ENCODE results near the gene AFG1L. TPM values are rescaled to one million over a fixed set of nuclear protein-coding genes. Genes with fewer than 3 reads are reported as not detected.

AFG1L gene
- total and polyA plus RNA-seq, 10 donors = 1.8 to 13.0 (median 4.4) TPM

DNA sequence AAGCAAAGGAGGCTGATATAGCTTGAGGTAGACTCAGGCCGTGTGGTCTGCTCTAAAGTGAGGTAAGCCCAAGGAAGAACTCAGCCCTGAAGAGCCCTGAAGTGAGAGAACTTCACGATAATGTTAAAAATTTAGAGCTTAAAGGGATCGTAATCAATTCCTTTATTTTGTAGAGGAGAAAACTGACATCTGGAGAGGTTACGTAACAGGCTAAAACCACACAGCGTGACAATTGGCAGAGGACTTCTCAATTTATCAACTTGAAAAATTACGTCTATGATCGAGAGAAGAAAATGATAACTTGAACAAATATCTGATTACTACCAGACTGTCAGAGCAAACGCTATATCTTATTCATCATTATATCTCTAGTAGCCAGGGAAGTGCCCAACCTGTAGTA, 144.1 kb downstream of the AFG1L start:
- intact Hi-C loops (cut with DNase I; ENCODE audit: low total_unique reads) = no loop called here
- no peaks in the 10 kb centered on the region for H3K27me3 ChIP-seq (replicated peaks in 1 of 7)
- H3K36me3 ChIP-seq = no peaks in the 10 kb centered on the region
- H3K27ac ChIP-seq = no peak overlapping the region
- no peaks in the 10 kb centered on the region for H3K9me3 ChIP-seq
- H3K4me1 ChIP-seq = peaks cover 0 to 3% (median 0%) of the 10 kb centered on the region in 6 donors
- TF ChIP-seq, protein P1, sequence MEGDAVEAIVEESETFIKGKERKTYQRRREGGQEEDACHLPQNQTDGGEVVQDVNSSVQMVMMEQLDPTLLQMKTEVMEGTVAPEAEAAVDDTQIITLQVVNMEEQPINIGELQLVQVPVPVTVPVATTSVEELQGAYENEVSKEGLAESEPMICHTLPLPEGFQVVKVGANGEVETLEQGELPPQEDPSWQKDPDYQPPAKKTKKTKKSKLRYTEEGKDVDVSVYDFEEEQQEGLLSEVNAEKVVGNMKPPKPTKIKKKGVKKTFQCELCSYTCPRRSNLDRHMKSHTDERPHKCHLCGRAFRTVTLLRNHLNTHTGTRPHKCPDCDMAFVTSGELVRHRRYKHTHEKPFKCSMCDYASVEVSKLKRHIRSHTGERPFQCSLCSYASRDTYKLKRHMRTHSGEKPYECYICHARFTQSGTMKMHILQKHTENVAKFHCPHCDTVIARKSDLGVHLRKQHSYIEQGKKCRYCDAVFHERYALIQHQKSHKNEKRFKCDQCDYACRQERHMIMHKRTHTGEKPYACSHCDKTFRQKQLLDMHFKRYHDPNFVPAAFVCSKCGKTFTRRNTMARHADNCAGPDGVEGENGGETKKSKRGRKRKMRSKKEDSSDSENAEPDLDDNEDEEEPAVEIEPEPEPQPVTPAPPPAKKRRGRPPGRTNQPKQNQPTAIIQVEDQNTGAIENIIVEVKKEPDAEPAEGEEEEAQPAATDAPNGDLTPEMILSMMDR (IDR thresholded peaks at IDR 0.05 in 8 of 11, conservative IDR thresholded peaks at IDR 0.05 in 3 of 11) = no peak
- TF ChIP-seq POLR2AphosphoS5 (IDR thresholded peaks at IDR 0.05) (no peak), POLR2A (IDR thresholded peaks at IDR 0.05) (no peak)
- no peak for DNase-seq
- H3K4me3 ChIP-seq = no peak overlapping the region
- WGBS, 5 donors = 57 to 79% (median 70%) methylated on average over 8 of the region's 8 CpGs

DNA sequence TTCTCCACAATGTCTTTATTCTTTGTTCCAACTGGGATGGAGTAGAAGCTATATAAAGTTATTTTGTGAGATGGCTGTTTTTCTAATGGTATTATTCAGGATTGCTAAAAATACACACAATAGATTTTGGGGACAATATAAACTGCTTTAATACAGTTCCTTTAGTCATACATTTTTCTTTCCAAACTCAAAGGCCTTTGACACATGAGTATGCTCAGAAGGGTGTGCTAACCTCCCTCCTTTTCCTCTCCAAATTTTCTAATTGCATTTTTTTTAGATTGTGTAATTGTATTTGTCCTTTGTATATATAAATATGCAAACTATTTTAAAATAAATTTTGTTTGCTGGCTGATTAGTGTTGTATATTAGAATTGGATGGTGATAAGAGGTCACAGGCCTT, 146.3 kb downstream of the AFG1L start:
- no peak for DNase-seq
- Histone ChIP-seq H3K4me1 (peaks cover 0 to 18% (median 0%) of the 10 kb centered on the region in 6 donors), H3K27me3 (replicated peaks in 1 of 7) (no peaks in the 10 kb centered on the region), H3K9me3 (no peaks in the 10 kb centered on the region), H3K4me3 (no peak overlapping the region), H3K36me3 (no peaks in the 10 kb centered on the region), H3K27ac (no peak overlapping the region)
- intact Hi-C loops (cut with DNase I; ENCODE audit: low total_unique reads) = no loop called here
- TF ChIP-seq POLR2AphosphoS5 (IDR thresholded peaks at IDR 0.05) (no peak), POLR2A (IDR thresholded peaks at IDR 0.05) (no peak)
- TF ChIP-seq, protein P1 (IDR thresholded peaks at IDR 0.05 in 8 of 11, conservative IDR thresholded peaks at IDR 0.05 in 3 of 11) = no peak

DNA sequence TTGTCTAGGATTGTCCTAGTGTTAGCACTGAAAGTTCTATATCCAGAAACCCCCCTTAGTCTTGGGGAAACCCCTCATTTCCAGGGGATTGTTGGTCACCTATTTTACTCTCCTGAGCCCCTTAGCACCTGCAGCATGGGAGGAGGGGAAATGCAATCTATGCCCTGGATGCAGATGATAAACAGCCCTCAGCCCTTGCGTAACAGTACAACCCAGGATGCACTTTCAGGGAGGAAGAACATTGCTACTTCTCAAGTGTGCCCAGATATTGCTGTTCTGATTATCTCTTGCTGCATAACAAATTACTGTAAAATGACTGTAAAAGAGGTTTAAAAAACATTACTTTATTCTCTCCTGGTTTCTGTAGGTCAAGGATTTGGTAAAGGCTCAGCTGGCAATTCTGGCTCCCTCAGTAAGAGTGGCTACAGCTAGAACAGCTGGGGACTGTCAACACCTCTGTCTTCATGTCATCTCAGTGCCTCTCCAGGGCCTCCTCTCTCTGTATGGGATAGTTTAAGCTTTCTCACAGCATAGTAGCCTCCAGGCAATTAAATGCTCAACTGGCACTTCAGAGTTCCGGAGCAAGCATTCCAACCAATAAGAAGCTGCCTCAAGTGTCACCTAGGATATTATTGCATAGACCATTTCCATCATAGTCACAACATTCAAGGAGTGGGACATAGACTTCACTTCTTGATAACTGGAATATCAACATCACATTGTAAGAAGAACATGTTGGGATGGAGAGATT, 148.1 kb downstream of the AFG1L start:
- TF ChIP-seq POLR2AphosphoS5 (IDR thresholded peaks at IDR 0.05) = no peak
- intact Hi-C loops (cut with DNase I; ENCODE audit: low total_unique reads) = no loop called here
- Histone ChIP-seq H3K27me3 (replicated peaks in 1 of 7) (no peaks in the 10 kb centered on the region), H3K36me3 (no peaks in the 10 kb centered on the region), H3K4me3 (no peak overlapping the region), H3K4me1 (peaks cover 0 to 25% (median 0%) of the 10 kb centered on the region in 6 donors), H3K9me3 (no peaks in the 10 kb centered on the region), H3K27ac (no peak overlapping the region)
- DNase-seq = no peak
- WGBS, 5 donors = 80 to 100% (median 97%) methylated on average over 2 of the region's 2 CpGs

DNA sequence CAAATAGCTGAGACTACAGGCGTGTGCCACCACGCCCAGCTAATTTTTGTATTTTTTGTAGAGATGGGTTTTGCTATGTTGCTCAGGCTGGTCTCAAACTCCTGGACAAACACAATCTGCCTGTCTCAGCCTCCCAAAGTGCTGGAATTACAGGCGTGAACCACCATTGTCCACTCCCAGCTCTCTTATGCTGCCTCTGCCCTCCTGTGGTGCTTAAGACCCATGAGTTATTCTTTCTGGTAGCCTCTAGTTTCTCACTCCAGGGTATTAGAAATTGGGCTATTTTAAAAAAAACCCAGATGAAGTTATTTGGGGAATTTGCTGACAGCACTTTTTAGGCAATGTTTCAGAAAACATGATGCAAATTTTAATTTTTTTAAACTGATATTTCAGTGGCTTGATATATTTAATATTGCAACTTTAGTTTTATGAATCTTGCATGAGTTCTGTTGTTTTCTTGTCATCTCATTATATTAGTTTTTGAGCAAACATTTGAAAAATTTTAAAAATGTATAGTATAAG, 151.8 kb downstream of the AFG1L start:
- Histone ChIP-seq H3K27me3 (replicated peaks in 1 of 7) (no peaks in the 10 kb centered on the region), H3K4me1 (peaks cover 0 to 22% (median under 1%) of the 10 kb centered on the region in 6 donors), H3K9me3 (no peaks in the 10 kb centered on the region), H3K36me3 (no peaks in the 10 kb centered on the region), H3K27ac (no peak overlapping the region), H3K4me3 (no peak overlapping the region)
- no peak for DNase-seq
- intact Hi-C loops (cut with DNase I; ENCODE audit: low total_unique reads) = no loop called here
- 86 to 100% (median 95%) methylated on average over 3 of the region's 3 CpGs for WGBS, 5 donors
- no peak for TF ChIP-seq POLR2AphosphoS5 (IDR thresholded peaks at IDR 0.05)
- TF ChIP-seq POLR2A (IDR thresholded peaks at IDR 0.05) = no peak
- TF ChIP-seq, protein P1 (IDR thresholded peaks at IDR 0.05 in 8 of 11, conservative IDR thresholded peaks at IDR 0.05 in 3 of 11) = no peak

Measured in spleen (tissue), 11 donors.